NCI-H146 (cell line): Measurements from ENCODE around the gene SRGAP2C.
"Not testable (repeated sequence)": the region's sequence is repeated elsewhere in the genome, so short reads cannot be mapped to it uniquely, and the experiment has no call there.

Experiments used
- DNase-seq: peaks from one replicate; lab custom pipeline; 2025; lab: John Stamatoyannopoulos, UW

The SRGAP2C gene

GRCh38 chr1:121227544-121228330, 43.0 kb downstream of the SRGAP2C start:
- not testable (repeated sequence) for DNase-seq

- DNase-seq = not testable (repeated sequence)
Observed at GRCh38 chr1:121230636-121231035, 45.9 kb downstream of the SRGAP2C start.

DNA sequence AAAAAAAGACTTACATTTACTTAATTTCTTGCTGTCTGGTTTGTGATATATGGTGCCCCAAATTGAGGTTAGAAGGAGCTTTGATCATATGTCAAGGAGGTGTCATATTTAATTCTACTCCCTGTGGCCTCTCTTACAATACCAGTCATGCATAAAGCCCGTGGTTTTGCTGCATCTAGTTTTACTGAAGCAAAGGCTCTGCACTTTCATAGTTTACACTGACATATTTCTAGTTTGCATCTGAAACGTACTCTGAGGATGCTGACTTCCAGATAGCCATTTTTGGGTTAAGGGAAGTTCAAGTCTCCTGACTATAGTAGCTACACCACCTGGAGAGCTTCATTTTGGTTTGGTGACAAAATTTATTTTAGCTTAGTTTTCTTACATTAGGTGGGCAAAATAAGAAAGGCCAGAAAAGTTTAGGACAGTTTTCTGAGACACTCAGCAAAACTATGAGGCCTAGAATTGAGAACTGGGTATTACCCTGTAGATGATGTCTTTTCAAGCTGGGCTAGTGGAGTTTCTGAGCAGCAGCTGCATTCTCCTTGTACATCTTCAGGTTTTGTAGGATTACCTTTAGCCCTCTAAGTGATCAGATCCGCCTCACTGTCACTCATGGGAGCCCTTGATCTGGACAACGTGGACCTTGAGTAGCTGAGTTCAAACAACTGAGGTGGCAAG, 47.8 kb downstream of the SRGAP2C start:
- not testable (repeated sequence) for DNase-seq

- DNase-seq = not testable (repeated sequence)
Observed at GRCh38 chr1:121234090-121234759, 49.5 kb downstream of the SRGAP2C start.

GRCh38 chr1:121238384-121238783, 53.6 kb downstream of the SRGAP2C start:
- not testable (repeated sequence) for DNase-seq

DNA sequence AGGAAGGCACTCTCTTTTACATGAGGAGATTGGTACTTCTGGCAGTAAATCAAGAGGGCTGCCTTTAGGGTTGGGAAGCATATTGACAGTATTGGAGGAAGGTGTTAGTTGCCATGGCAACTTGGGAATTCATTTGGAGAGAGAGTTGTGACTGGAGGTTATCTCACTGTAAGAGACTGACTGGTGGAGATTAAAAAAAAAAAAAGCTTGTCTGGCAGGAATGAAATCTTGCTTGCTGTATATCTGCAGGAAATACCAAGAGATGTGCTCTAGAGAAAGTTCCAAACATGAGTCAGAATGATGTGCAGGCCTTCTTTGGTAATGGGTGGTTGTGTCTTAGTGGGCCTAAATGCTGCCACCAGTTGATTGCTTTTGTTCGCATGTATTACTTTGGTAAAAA, 59.1 kb downstream of the SRGAP2C start:
- DNase-seq = not testable (repeated sequence)

GRCh38 chr1:121246399-121246798, 61.6 kb downstream of the SRGAP2C start:
- not testable (repeated sequence) for DNase-seq

DNA sequence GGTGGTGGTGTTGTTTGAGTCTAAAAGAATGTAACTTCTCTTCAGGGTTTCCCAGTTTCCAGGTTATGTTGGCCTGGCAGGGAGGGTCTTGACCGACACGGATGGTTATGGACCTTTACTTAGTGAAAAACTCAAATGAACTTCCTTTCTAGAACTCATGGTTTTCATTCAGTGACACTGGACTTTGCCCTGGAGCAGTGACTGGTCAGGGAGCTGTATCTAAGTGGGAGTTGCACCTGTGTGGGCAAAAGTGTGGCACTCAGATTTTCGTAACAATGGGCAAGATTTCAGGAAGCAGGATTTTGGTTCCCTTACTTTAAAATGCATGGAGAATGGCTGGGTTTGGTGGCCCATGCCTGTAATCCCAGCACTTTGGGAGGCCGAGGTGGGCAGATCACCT, 67.9 kb downstream of the SRGAP2C start:
- not testable (repeated sequence) for DNase-seq

DNA sequence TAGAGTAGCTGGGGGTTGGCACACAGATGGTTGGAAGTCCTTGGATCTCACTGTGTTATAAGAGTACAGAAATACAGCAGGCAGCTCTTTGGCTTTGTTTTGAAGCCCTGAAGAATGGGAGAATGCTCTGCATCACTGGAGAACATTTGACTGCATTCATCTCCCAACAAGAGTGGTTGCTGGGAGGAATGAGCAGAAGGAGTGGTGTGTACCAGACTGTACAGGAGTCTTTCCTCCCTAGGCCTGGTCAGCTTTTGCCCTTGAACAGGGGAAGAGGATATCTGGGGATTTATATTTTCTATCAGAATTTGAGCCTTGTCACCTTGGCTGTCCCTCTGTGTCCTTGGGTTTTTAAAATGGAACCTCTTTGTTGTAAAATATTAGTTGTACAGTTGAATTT, 69.8 kb downstream of the SRGAP2C start:
- not testable (repeated sequence) for DNase-seq

DNA sequence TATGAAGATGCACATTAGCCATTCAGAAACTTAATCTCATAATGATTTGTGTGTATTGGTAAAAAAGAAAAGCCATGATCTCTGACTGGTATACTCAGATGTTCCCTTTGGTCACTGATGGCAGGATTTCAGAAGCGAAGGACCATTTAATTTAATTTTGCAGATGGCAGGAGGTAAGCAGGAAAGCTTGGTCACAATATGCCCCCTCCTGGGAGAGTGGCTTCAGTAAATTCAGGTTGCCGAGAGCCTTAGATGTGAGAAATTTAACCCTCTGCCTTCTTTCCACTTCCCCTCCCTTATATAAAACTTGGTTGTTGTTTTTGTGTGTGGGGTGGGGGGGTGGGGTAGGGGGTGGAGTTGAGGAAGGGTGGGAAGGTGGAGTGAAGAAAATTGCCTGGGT, 72.9 kb downstream of the SRGAP2C start:
- not testable (repeated sequence) for DNase-seq

GRCh38 chr1:121258134-121258533, 73.4 kb downstream of the SRGAP2C start:
- not testable (repeated sequence) for DNase-seq

GRCh38 chr1:121260205-121260604, 75.4 kb downstream of the SRGAP2C start:
- DNase-seq = not testable (repeated sequence)

GRCh38 chr1:121262163-121262562, 77.4 kb downstream of the SRGAP2C start:
- not testable (repeated sequence) for DNase-seq

- not testable (repeated sequence) for DNase-seq
Observed at GRCh38 chr1:121263789-121264244, 79.0 kb downstream of the SRGAP2C start.

GRCh38 chr1:121267072-121267471, 82.3 kb downstream of the SRGAP2C start:
- DNase-seq = not testable (repeated sequence)

DNA sequence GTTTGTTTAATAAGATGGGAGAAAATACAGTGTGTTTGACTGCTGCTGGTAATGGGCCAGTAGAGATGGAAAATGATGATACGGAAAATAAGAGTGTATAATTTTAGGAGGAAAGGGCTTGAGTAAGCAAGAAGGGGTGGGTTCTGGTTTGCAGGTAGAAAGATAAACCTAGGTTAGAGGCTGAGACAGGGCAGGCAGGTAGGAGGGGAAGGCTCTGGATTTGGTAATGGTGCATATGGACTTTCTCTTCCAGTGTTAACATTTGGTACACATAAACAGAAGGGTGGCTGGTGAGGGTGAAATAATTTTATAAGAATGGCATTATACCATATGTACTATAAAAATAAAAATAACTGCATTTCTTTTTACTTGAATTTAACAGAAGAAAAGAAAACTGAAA, 84.5 kb downstream of the SRGAP2C start:
- not testable (repeated sequence) for DNase-seq

- not testable (repeated sequence) for DNase-seq
Observed at GRCh38 chr1:121269973-121270372, 85.2 kb downstream of the SRGAP2C start.

DNA sequence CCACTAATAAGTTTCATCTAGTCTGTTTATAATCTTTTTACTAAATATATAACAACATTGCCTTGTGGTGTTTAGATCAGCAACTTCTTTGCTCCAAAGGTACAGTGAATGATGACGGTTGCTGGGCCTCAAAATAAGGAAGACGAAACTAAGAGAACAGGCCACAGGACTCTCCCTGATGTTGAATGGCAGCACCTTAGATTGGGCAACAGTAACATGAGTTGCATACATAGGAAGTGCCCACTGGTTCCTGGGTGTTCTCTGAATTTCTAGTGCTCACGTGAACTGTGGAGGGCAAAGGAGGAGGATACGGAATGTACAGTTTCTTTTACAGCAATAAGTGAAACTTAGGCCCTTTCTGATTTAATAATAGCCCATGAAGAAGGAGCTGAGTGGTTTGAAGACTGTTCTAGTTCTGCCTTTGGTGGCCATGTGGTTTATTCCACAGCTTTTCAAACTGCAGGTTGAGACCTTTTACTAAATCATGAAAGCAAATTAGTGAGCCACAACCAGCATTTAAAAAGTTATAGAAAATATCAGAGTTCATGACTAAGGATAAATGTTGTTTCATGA, 86.5 kb downstream of the SRGAP2C start:
- DNase-seq = not testable (repeated sequence)

DNA sequence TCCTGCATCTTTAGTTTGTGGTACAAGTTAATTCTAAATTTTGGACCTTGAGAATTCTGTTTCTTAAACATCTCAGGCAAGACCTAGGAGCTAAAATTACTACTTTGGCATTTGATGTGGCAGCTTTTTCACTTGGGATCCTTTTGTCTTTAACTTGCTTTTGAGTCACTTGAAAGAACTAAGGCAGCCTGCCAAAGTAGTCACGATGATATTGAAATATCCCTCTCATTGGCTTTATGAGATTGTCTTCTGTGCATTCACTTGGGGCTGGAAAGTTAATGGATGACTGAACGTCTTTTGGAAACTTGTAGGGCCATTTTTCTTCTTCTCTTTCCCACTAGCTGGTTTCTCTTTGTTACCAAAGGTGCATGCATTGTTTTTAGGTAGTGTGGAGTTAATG, 90.7 kb downstream of the SRGAP2C start:
- DNase-seq = not testable (repeated sequence)

DNA sequence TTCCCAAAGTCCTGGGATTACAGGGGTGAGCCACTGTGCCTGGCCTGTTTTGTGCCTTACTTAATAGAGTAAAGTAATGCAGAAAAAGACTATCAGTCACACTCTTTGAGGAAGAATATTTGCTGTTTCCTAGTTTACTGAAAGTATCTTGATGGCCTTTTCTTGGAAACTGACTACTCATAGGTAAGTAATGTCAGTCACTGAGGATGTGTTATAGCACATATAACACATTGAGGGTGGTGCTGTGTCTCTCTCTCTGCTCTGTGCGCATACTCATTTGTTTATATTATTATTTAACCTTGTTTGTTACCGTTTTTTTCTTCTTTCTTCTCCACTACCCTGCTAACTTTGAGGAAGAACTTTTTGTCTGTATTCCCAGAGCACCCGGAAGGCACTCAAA, 93.4 kb downstream of the SRGAP2C start:
- not testable (repeated sequence) for DNase-seq

- not testable (repeated sequence) for DNase-seq
Observed at GRCh38 chr1:121278777-121279547, 94.2 kb downstream of the SRGAP2C start.
